Osteoblast (primary cell): ENCODE measurements around the gene RAB11FIP5. TPM values are rescaled to one million over a fixed set of nuclear protein-coding genes. Genes with fewer than 3 reads are reported as not detected.

Experiments used
- DNase-seq: peaks from one replicate; pipeline ENCODE4 v3.0.0; 2011; ENCODE audit warnings: low spot score, mixed read lengths; ENCODE audit not compliant: insufficient read length; ENCODE audit errors: missing footprints
- H2AFZ ChIP-seq: 2 replicates; pipeline ENCODE4 v1.6.0; 2011; ENCODE audit warnings: mild to moderate bottlenecking, low read length
- H3K27ac ChIP-seq: 2 replicates; pipeline ENCODE4 v1.5.1; 2011; ENCODE audit warnings: mild to moderate bottlenecking, low read depth, low read length, moderate library complexity
- H3K27me3 ChIP-seq: 2 replicates; pipeline ENCODE4 v1.6.0; 2012; ENCODE audit warnings: mild to moderate bottlenecking, control low read depth, inconsistent platforms, low read length, moderate library complexity; ENCODE audit not compliant: insufficient read depth
- H3K36me3 ChIP-seq: 2 replicates; pipeline ENCODE4 v1.5.1; 2011; ENCODE audit warnings: mild to moderate bottlenecking, low read length, control low read depth, moderate library complexity; ENCODE audit not compliant: insufficient read depth
- H3K4me1 ChIP-seq: 2 replicates; pipeline ENCODE4 v1.5.1; 2011; ENCODE audit warnings: mild to moderate bottlenecking, low read length, control low read depth, moderate library complexity; ENCODE audit not compliant: insufficient read depth
- H3K4me2 ChIP-seq: 2 replicates; pipeline ENCODE4 v1.6.0; 2011; ENCODE audit warnings: mild to moderate bottlenecking, low read length; ENCODE audit not compliant: insufficient read depth
- H3K4me3 ChIP-seq: fragments of 200-600 bp; sonication (generic); 3 replicates; pipeline ENCODE4 v1.5.1; 2012; ENCODE audit warnings: mild to moderate bottlenecking, low read length, inconsistent platforms; ENCODE audit not compliant: insufficient read depth
- H3K79me2 ChIP-seq: 2 replicates; pipeline ENCODE4 v1.6.0; 2012; ENCODE audit warnings: mild to moderate bottlenecking, low read length, control low read depth, inconsistent platforms; ENCODE audit not compliant: insufficient read depth
- H3K9me3 ChIP-seq: 2 replicates; pipeline ENCODE4 v1.5.1; 2011; ENCODE audit warnings: low read depth, low read length, control low read depth
- H4K20me1 ChIP-seq: 2 replicates; pipeline ENCODE4 v1.6.0; 2012; ENCODE audit warnings: mild to moderate bottlenecking, low read length, control low read depth; ENCODE audit not compliant: insufficient read depth
- CTCF ChIP-seq: IDR thresholded peaks from 2 replicates; pipeline ENCODE4 v1.5.1; 2011; ENCODE audit warnings: mild to moderate bottlenecking, low read depth, low read length, moderate library complexity; ENCODE audit errors: extremely low read depth
- total RNA-seq: library from RNA; depleted of rRNA; stranded (reverse); fragments of >200 nt; gene quantifications from 2 replicates; pipeline ENCODE4 v1.2.3, GENCODE V29; 2012

Gene RAB11FIP5
- 53.9 and 59.0 TPM in 2 replicates for total RNA-seq

GRCh38 chr2:73112913-73113854 lies at the start of gene RAB11FIP5:
Gene RAB11FIP5 (minus strand): TSS chr2:73112948. CDS start chr2:73112777, 171 bp downstream.
- peak; percentile 95 for DNase-seq
- no peak for TF ChIP-seq CTCF
- H3K9me3 ChIP-seq = no peaks in the 10 kb centered on the region
- H3K4me3 ChIP-seq = peak within 1 kb of the TSS; percentile 86
- no peaks in the 10 kb centered on the region for H3K27me3 ChIP-seq
- H3K36me3 ChIP-seq = no peaks in the 10 kb centered on the region
- H2AFZ ChIP-seq = peak within 1 kb of the TSS; percentile 80
- peak within 1 kb of the TSS; percentile 85 for H3K4me2 ChIP-seq
- H4K20me1 ChIP-seq = peaks cover 26% of the 10 kb centered on the region
- peaks cover 45% of the 10 kb centered on the region for H3K79me2 ChIP-seq
- peaks cover 28% of the 10 kb centered on the region for H3K4me1 ChIP-seq
- peak within 1 kb of the TSS; percentile 85 for H3K27ac ChIP-seq

- H2AFZ ChIP-seq = peak overlapping the region; percentile 91
- peak overlapping the region; percentile 63 for H3K4me3 ChIP-seq
- no peaks in the 10 kb centered on the region for H4K20me1 ChIP-seq
- peaks cover 14% of the 10 kb centered on the region for H3K27me3 ChIP-seq
- no peaks in the 10 kb centered on the region for H3K79me2 ChIP-seq
- peaks cover 4% of the 10 kb centered on the region for H3K4me1 ChIP-seq
- peak; percentile 91 for DNase-seq
- TF ChIP-seq CTCF = peak; percentile 83
- peak overlapping the region; percentile 76 for H3K4me2 ChIP-seq
- no peaks in the 10 kb centered on the region for H3K9me3 ChIP-seq
- H3K36me3 ChIP-seq = no peaks in the 10 kb centered on the region
- no peak overlapping the region for H3K27ac ChIP-seq
These were observed 43.9 kb upstream of the RAB11FIP5 start for GRCh38 chr2:73156539-73157124.

GRCh38 chr2:73142937-73143336 lies 30.2 kb upstream of the RAB11FIP5 start:
- no peaks in the 10 kb centered on the region for H3K79me2 ChIP-seq
- peak overlapping the region; percentile 37 for H3K4me2 ChIP-seq
- H2AFZ ChIP-seq = peak overlapping the region; percentile 11
- no peaks in the 10 kb centered on the region for H3K4me1 ChIP-seq
- TF ChIP-seq CTCF = no peak
- H4K20me1 ChIP-seq = no peaks in the 10 kb centered on the region
- H3K4me3 ChIP-seq = no peak overlapping the region
- peaks cover 10% of the 10 kb centered on the region for H3K27me3 ChIP-seq
- H3K9me3 ChIP-seq = no peaks in the 10 kb centered on the region
- DNase-seq = no peak
- H3K36me3 ChIP-seq = no peaks in the 10 kb centered on the region
- no peak overlapping the region for H3K27ac ChIP-seq

GRCh38 chr2:73141896-73142295 lies 29.1 kb upstream of the RAB11FIP5 start:
- no peaks in the 10 kb centered on the region for H3K4me1 ChIP-seq
- no peaks in the 10 kb centered on the region for H3K36me3 ChIP-seq
- no peak overlapping the region for H2AFZ ChIP-seq
- no peaks in the 10 kb centered on the region for H3K9me3 ChIP-seq
- H3K4me2 ChIP-seq = no peak overlapping the region
- H4K20me1 ChIP-seq = no peaks in the 10 kb centered on the region
- no peak for DNase-seq
- peaks cover 8% of the 10 kb centered on the region for H3K27me3 ChIP-seq
- no peak overlapping the region for H3K4me3 ChIP-seq
- no peaks in the 10 kb centered on the region for H3K79me2 ChIP-seq
- no peak overlapping the region for H3K27ac ChIP-seq
- TF ChIP-seq CTCF = no peak
